GM19468 (cell line): ENCODE measurements around the gene RAD51D.

Source experiments
- ATAC-seq: cut with Tn5 transposase; IDR thresholded peaks from one replicate; pipeline ENCODE4 v1.9.1; 2021; ENCODE audit warnings: mild to moderate bottlenecking, moderate library complexity, moderate number of reproducible peaks; ENCODE audit not compliant: unreplicated experiment; ENCODE audit errors: extremely low read depth

RAD51D gene

DNA sequence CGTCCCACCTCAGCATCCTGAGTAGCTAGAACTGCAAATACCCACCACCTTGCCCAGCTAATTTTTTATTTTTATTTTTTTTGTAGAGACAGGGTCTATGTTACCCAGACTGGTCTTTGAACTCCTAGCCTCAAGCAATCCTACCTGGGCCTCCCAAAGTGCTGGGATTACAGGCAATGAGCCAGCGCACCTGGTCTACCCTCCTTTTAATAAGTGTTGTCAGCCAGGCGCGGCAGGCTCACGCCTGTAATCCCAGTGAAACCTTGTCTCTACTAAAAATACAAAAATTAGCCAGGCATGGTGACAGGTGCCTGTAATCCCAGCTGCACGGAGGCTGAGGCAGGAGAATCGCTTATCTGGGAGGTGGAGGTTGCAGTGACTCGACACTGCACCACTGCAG lies 75.5 kb downstream of the RAD51D start:
- no peak for ATAC-seq
